ENCODE data around the gene SPCS1.

DNA sequence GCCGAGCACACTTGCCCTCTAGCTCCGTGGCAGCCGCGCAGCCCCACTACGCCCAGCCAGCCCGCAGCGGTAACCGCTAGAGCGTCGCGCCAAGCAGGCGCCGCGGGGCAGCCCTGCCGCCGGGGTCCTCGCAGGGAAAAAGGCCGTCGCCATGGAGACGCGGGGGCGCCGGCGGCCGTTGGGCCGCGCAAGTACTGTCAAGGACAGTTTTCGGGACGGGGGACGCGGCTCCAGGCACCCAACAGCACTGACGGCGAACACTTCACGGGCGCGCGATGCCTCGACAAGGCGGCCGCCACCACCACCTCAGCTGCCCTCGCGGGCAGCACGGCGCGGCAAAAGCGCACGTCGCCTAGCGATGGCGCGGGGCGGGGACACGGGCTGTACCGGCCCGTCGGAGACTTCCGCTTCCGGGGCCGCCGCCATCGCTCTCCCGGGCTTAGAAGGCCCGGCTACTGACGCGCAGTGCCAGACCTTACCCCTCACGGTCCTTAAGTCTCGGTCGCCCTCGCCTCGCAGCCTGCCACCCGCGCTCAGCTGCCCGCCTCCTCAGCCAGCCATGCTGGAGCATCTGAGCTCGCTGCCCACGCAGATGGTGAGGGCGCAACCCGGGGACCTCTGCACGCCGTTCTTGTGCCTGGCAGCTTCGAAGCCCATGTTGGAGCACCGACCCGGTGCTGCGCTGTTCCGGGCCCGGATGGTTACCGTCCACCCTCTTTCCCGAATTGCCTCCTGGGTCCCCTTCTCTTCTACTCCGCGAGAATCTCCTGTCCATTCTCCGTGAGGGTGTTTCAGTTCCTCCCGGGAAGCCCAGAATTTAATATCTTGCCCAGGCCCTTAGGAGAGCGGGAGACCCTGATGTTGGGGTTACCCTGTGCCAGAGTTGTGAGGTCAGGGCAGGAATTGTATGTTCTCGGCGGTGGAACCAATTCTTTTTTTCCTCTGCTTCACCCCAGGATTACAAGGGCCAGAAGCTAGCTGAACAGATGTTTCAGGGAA, at the start of gene SPCS1, which contains the start of gene GLT8D1:
- TF ChIP-seq, protein P1, sequence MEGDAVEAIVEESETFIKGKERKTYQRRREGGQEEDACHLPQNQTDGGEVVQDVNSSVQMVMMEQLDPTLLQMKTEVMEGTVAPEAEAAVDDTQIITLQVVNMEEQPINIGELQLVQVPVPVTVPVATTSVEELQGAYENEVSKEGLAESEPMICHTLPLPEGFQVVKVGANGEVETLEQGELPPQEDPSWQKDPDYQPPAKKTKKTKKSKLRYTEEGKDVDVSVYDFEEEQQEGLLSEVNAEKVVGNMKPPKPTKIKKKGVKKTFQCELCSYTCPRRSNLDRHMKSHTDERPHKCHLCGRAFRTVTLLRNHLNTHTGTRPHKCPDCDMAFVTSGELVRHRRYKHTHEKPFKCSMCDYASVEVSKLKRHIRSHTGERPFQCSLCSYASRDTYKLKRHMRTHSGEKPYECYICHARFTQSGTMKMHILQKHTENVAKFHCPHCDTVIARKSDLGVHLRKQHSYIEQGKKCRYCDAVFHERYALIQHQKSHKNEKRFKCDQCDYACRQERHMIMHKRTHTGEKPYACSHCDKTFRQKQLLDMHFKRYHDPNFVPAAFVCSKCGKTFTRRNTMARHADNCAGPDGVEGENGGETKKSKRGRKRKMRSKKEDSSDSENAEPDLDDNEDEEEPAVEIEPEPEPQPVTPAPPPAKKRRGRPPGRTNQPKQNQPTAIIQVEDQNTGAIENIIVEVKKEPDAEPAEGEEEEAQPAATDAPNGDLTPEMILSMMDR (IDR thresholded peaks at IDR 0.05 in 8 of 11, conservative IDR thresholded peaks at IDR 0.05 in 3 of 11): peak in 3 of 11 experiments; percentile 19 to 30 (median 21)
- peak; percentile 88 to 94 (median 91) for TF ChIP-seq POLR2AphosphoS5 (IDR thresholded peaks at IDR 0.05)

Measured in spleen (tissue), 7 donors.